Cortex of kidney (tissue), 1 donor: ENCODE results near the gene ARHGAP26.

Experiments
- DNase-seq: peaks from one replicate; lab custom pipeline; 2025; lab: John Stamatoyannopoulos, UW

The ARHGAP26 gene

GRCh38 chr5:142829801-142830220, 59.6 kb downstream of the ARHGAP26 start:
- DNase-seq: no peak

- no peak for DNase-seq
Measured at GRCh38 chr5:142830241-142831008, 60.2 kb downstream of the ARHGAP26 start.

GRCh38 chr5:142831009-142831383, 60.8 kb downstream of the ARHGAP26 start:
- DNase-seq: no peak

GRCh38 chr5:142832263-142832662, 62.1 kb downstream of the ARHGAP26 start:
- no peak for DNase-seq

GRCh38 chr5:142833517-142834449, 63.6 kb downstream of the ARHGAP26 start:
- no peak for DNase-seq

- DNase-seq: no peak
Measured at GRCh38 chr5:142834504-142834903, 64.3 kb downstream of the ARHGAP26 start.

- no peak for DNase-seq
Measured at GRCh38 chr5:142835540-142835939, 65.4 kb downstream of the ARHGAP26 start.

GRCh38 chr5:142836048-142836447, 65.9 kb downstream of the ARHGAP26 start:
- no peak for DNase-seq

- no peak for DNase-seq
Measured at GRCh38 chr5:142837081-142837725, 67.0 kb downstream of the ARHGAP26 start.

- DNase-seq: no peak
Measured at GRCh38 chr5:142838845-142839244, 68.7 kb downstream of the ARHGAP26 start.

- DNase-seq: no peak
Measured at GRCh38 chr5:142839711-142840346, 69.7 kb downstream of the ARHGAP26 start.

- no peak for DNase-seq
Measured at GRCh38 chr5:142840575-142840974, 70.4 kb downstream of the ARHGAP26 start.

- DNase-seq: no peak
Measured at GRCh38 chr5:142841511-142842265, 71.5 kb downstream of the ARHGAP26 start.

GRCh38 chr5:142842994-142843905, 73.1 kb downstream of the ARHGAP26 start:
- no peak for DNase-seq

GRCh38 chr5:142844866-142845265, 74.7 kb downstream of the ARHGAP26 start:
- DNase-seq: no peak

GRCh38 chr5:142845402-142845921, 75.3 kb downstream of the ARHGAP26 start:
- no peak for DNase-seq

GRCh38 chr5:142845954-142846398, 75.8 kb downstream of the ARHGAP26 start:
- no peak for DNase-seq

GRCh38 chr5:142846406-142846805, 76.2 kb downstream of the ARHGAP26 start:
- no peak for DNase-seq

- no peak for DNase-seq
Measured at GRCh38 chr5:142847898-142848790, 78.0 kb downstream of the ARHGAP26 start.
